Amniotic epithelial cell (primary cell): Measurements from ENCODE around the gene TMEM45A.

Experiments used
- DNase-seq: peaks from one replicate; pipeline ENCODE4 v3.0.0-alpha.2; 2010; ENCODE audit warnings: low read depth

The TMEM45A gene

GRCh38 chr3:100613721-100614390, 121.4 kb downstream of the TMEM45A start:
- DNase-seq: no peak

GRCh38 chr3:100614941-100615340, 122.5 kb downstream of the TMEM45A start:
- no peak for DNase-seq

DNA sequence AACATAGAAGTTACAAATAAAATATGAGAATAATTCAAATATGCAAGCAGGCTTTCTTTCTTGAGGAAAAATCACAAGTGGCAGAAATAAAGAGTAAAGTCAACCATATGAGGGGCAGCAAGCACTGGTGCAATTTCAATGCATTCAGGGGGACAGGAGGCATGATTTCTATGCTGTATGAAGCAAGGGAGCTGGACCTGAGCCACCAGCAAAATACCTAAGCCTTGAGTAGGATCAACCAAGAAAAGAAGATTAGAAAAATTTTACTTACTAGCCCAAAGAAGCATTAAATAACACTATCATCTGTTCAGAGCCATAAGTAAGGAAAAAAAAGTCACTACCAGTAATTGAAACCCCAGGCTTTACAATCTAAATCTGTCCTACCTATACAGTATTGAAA, 123.3 kb downstream of the TMEM45A start:
- peak; percentile 63 for DNase-seq

DNA sequence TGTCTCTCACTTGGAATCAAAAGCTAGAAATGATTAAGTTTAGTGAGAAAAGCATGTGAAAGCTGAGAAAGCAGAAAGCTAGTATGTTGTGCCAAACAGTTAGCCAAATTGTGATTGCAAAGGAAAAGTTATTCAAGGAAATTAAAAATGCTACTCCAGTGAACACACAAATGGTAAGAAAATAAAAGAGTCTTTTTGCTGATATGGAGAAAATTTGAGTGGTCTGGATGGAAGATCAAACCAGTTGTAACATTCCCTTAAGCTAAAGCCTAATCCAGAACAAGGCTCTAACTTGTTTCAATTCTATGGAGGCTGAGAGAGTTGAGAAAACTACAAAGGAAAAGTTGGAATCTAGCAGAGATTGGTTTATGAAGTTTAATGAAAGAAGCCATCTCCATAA, 128.8 kb downstream of the TMEM45A start:
- no peak for DNase-seq
